Stimulated activated CD4-positive, alpha-beta T cell treated with anti-CD3 and anti-CD28 coated beads, Interleukin-4, amount 100 ng/mL, for 4 hours (primary cell): ENCODE results near the gene UIMC1.

Experiments
- DNase-seq, 2 experiments: peaks; one replicate each; pipeline ENCODE4 v3.0.0-alpha.2; 2020

Gene UIMC1

GRCh38 chr5:176952531-176953193 is 53.9 kb downstream of the UIMC1 start:
- DNase-seq = no peak

- no peak for DNase-seq
Measured at GRCh38 chr5:176948458-176948857, 58.1 kb downstream of the UIMC1 start.

- DNase-seq = no peak
Measured at GRCh38 chr5:176947847-176948246, 58.7 kb downstream of the UIMC1 start.

GRCh38 chr5:176944268-176944667 is 62.3 kb downstream of the UIMC1 start:
- no peak for DNase-seq

GRCh38 chr5:176943816-176944215 is 62.8 kb downstream of the UIMC1 start:
- no peak for DNase-seq

GRCh38 chr5:176941951-176942350 is 64.6 kb downstream of the UIMC1 start:
- no peak for DNase-seq

- DNase-seq = no peak
Measured at GRCh38 chr5:176938472-176938871, 68.1 kb downstream of the UIMC1 start.

GRCh38 chr5:176935017-176935416 is 71.6 kb downstream of the UIMC1 start:
- DNase-seq = no peak

- DNase-seq = no peak
Measured at GRCh38 chr5:176934309-176934930, 72.2 kb downstream of the UIMC1 start.

- DNase-seq = no peak
Measured at GRCh38 chr5:176929654-176930053, 76.9 kb downstream of the UIMC1 start.

- DNase-seq = no peak
Measured at GRCh38 chr5:176927562-176927961, 79.0 kb downstream of the UIMC1 start.

- DNase-seq = no peak
Measured at GRCh38 chr5:176922817-176923216, 83.8 kb downstream of the UIMC1 start.

- DNase-seq = no peak
Measured at GRCh38 chr5:176921714-176922113, 84.9 kb downstream of the UIMC1 start.

- DNase-seq = no peak
Measured at GRCh38 chr5:176918613-176919012, 88.0 kb downstream of the UIMC1 start.

GRCh38 chr5:176916337-176916736 is 90.2 kb downstream of the UIMC1 start:
- no peak for DNase-seq

GRCh38 chr5:176915906-176916305 is 90.7 kb downstream of the UIMC1 start:
- no peak for DNase-seq

GRCh38 chr5:176912115-176912514 is 94.5 kb downstream of the UIMC1 start:
- DNase-seq = no peak

GRCh38 chr5:176908675-176909368 is 97.8 kb downstream of the UIMC1 start:
- DNase-seq = no peak

- no peak for DNase-seq
Measured at GRCh38 chr5:176906796-176907195, 99.8 kb downstream of the UIMC1 start.

GRCh38 chr5:176906126-176906525 is 100.5 kb downstream of the UIMC1 start:
- DNase-seq = no peak

- DNase-seq = no peak
Measured at GRCh38 chr5:176904276-176904675, 102.3 kb downstream of the UIMC1 start.

GRCh38 chr5:176902911-176903664 is 103.5 kb downstream of the UIMC1 start:
- no peak for DNase-seq

GRCh38 chr5:176902102-176902814 is 104.3 kb downstream of the UIMC1 start:
- no peak for DNase-seq
